ENCODE data around the gene MAP2K1.

MAP2K1 gene

DNA sequence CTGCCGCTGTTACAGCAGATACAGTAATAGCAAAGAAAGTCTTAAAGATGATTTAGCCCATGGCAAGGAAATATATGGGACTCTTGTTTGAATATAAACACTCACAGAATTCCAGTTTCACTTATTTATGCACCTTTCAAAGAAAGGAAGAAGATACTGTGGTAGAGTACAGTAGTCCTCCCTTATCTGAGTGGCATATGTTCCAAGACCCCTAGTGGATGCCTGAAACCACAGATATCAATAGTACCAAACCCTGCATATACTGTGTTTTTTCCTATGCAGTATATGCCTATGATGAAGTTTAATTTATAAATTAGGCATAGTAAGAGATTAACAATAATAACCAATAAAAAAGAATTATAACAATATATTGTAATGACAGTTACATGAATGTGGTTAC, 8.2 kb downstream of the MAP2K1 start:
- TF ChIP-seq, protein P1, sequence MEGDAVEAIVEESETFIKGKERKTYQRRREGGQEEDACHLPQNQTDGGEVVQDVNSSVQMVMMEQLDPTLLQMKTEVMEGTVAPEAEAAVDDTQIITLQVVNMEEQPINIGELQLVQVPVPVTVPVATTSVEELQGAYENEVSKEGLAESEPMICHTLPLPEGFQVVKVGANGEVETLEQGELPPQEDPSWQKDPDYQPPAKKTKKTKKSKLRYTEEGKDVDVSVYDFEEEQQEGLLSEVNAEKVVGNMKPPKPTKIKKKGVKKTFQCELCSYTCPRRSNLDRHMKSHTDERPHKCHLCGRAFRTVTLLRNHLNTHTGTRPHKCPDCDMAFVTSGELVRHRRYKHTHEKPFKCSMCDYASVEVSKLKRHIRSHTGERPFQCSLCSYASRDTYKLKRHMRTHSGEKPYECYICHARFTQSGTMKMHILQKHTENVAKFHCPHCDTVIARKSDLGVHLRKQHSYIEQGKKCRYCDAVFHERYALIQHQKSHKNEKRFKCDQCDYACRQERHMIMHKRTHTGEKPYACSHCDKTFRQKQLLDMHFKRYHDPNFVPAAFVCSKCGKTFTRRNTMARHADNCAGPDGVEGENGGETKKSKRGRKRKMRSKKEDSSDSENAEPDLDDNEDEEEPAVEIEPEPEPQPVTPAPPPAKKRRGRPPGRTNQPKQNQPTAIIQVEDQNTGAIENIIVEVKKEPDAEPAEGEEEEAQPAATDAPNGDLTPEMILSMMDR (IDR thresholded peaks at IDR 0.05; ENCODE audit: low read depth, low read length): no peak
- H3K4me3 ChIP-seq (replicated peaks in 1 of 2; ENCODE audit: low read depth in 2 of 2, low read length in 2 of 2): no peak overlapping the region
- DNase-seq (ENCODE audit: low read depth in 2 of 2): no peak

DNA sequence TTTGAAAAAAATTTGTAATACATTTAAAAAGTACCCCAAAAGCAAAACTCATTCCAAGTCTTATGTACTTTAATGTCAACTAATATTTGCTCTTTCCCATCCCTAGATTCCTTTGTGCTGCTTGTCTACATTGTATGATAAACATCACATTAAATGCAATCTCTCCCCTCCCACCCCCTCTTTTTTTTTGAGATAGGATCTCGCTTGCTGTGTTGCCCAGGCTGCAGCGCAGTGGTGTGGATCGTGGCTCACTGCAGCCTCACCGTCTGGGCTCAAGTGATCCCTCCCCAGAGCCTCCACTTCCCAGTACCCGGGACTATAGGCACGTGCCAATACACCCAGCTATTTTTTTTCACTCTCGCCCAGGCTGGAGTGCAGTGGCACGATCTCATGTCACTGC, 12.6 kb downstream of the MAP2K1 start:
- TF ChIP-seq, protein P1 (IDR thresholded peaks at IDR 0.05; ENCODE audit: low read depth, low read length): no peak
- no peak for DNase-seq (ENCODE audit: low read depth in 2 of 2)
- H3K4me3 ChIP-seq (replicated peaks in 1 of 2; ENCODE audit: low read depth in 2 of 2, low read length in 2 of 2): no peak overlapping the region

DNA sequence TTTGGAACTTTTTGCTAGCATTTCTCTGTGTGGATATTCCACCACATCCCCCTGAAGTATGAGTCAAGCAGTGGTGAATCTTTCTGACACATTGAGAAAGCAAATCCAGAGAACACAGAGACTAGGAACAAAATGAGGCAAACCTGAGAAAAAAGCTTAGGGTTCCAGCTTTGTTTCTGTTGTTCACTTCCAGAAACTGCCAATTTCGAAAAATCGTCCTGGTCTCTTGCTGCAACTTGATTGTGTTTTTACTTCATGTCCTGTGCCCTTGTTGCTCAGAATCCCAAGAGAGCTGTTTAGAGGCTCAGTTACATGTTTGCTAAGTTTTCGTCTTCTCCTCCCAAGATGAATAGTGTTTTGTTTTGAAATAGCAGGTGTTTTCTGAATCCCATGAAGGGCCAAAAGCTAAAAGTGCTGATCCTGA, 13.7 kb downstream of the MAP2K1 start:
- H3K4me3 ChIP-seq (replicated peaks in 1 of 2; ENCODE audit: low read depth in 2 of 2, low read length in 2 of 2): no peak overlapping the region
- TF ChIP-seq, protein P1 (IDR thresholded peaks at IDR 0.05; ENCODE audit: low read depth, low read length): no peak
- peak in 1 of 2 donors; percentile 58 for DNase-seq (ENCODE audit: low read depth in 2 of 2)

DNA sequence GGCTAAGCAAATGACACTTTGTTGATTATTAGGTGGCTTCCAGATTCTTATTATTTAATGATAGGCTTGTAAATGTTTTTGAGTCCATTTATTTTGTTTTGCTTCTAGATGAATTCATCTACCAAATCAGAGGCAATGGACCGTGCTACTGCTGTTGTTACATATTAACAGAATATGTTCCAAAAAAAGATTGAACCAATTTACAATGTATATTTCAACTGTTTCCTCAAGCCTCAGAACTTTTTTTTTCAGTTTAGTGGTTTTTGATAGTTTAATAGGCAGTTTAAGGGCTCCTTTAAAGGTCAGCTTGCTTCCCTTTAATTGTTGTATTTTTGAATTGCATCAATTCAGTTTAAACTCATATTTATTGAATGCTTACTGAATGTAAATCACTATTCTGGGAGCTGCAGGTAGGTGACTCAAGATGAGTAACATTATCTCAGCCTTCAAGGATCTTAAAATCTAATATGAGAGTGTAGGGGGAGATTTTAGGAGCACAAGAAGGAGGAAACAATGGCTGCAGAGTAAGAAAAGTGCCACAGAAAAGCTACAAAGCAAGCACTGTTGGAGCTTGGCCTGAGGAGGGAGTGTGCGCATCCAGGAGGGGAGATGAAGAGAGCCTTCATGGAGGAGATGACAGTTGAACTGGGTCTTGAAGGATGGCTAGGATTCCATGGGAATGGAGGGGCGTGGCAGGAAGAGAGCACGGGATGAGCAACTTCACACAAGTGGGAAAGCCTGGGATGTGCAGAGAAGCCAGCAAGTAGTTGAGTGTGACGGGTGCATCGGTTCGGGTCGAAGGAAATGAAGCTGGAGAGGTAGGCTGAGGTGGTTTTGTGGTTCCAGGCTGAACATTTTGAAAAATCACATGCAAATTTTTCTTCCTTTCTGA, 14.7 kb downstream of the MAP2K1 start:
- H3K4me3 ChIP-seq (replicated peaks in 1 of 2; ENCODE audit: low read depth in 2 of 2, low read length in 2 of 2): no peak overlapping the region
- DNase-seq (ENCODE audit: low read depth in 2 of 2): no peak

DNA sequence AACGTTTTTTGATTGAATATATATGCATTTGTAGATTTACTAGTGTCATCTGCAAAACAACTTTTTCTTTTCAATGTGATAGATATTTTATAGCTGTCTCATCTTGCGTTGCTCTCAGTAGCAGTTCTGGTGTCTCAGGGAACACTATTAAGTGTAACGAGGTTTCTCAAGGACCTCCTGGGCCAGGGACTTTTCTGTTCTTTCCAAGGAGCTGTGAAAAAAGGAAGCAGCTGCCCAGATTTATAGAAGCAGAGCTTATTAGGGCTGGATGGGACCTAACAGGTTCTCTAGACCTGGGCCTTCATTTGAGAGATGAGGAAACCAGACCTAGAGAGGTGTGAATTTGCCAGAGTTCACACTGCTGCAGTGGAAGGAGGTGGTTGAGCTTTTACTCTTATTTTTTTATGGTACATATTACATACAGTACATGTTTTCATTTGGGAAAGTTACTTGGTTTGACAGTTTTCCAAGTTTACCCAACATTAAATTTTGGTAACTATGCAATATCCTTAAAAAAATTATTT, 16.1 kb downstream of the MAP2K1 start:
- DNase-seq (ENCODE audit: low read depth in 2 of 2): no peak
- TF ChIP-seq, protein P1 (IDR thresholded peaks at IDR 0.05; ENCODE audit: low read depth, low read length): no peak
- H3K4me3 ChIP-seq (replicated peaks in 1 of 2; ENCODE audit: low read depth in 2 of 2, low read length in 2 of 2): no peak overlapping the region

More for the DNA sequence above, 14.7 kb downstream of the MAP2K1 start:
- TF ChIP-seq, protein P1 (IDR thresholded peaks at IDR 0.05; ENCODE audit: low read depth, low read length): peak; percentile 8

DNA sequence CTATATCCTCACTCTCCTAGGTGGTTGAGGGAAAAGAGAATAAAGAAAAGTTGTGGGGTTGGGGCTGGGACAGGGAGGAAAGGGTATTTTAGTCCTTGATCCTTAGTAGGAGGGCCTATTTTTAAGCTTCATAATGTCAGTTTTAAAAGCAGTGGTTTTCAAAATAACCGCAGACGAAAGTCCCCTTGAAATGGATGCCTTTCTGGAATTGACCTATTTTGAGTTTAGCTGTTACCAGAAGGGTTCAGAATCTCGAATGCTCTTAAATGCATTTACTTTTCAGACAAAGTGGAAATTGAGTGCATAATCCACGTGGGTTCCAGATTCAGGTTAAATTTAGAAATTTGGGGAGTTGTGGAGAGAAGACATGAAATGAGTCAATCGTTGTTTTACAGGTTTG, 16.6 kb downstream of the MAP2K1 start:
- no peak for DNase-seq (ENCODE audit: low read depth in 2 of 2)
- TF ChIP-seq, protein P1 (IDR thresholded peaks at IDR 0.05; ENCODE audit: low read depth, low read length): no peak
- no peak overlapping the region for H3K4me3 ChIP-seq (replicated peaks in 1 of 2; ENCODE audit: low read depth in 2 of 2, low read length in 2 of 2)

All from cardiac fibroblast (primary cell).